Caki2 (cell line): Measurements from ENCODE around the gene LINGO4. TPM values are rescaled to one million over a fixed set of nuclear protein-coding genes. Genes with fewer than 3 reads are reported as not detected.
A peak's percentile ranks its signal among the peaks of the same experiment; 100 is the strongest.
"Not testable (repeated sequence)": the region's sequence is repeated elsewhere in the genome, so short reads cannot be mapped to it uniquely, and the experiment has no call there.

Source experiments
- DNase-seq: peaks from one replicate; pipeline ENCODE4 v3.0.0-alpha.2; 2015; ENCODE audit warnings: low read depth
- in situ Hi-C: cut with HindIII; loops from 2 replicates; pipeline ENCODE4 v1.10.0; 2016; ENCODE audit warnings: low sequenced_read_pairs, low pct_unique_long_range_greater_than_20kb, mixed read lengths
- total RNA-seq: library from RNA; depleted of rRNA; stranded (reverse); fragments of >200 nt; shearing (Covaris generic); gene quantifications from 2 replicates; pipeline ENCODE4 v1.2.3, GENCODE V29; 2014; ENCODE audit warnings: low replicate concordance; rRNA removed

Gene LINGO4
- total RNA-seq, 1 experiment from 2014 or later, result not detected

GRCh38 chr1:151768351-151769066 is 36.7 kb downstream of the LINGO4 start:
- DNase-seq, in situ Hi-C loops: not testable (repeated sequence)

GRCh38 chr1:151763990-151764389 is 41.2 kb downstream of the LINGO4 start:
- in situ Hi-C loops, result no loop called here
- no peak for DNase-seq

- in situ Hi-C loops, result no loop called here
- DNase-seq, result peak; percentile 78
These were observed 42.0 kb downstream of the LINGO4 start, which contains the start of gene MRPL9 for GRCh38 chr1:151762941-151763921. Gene MRPL9 (minus strand): TSS chr1:151763496. CDS start chr1:151763479, 17 bp downstream.

- DNase-seq, result no peak
These were observed 44.4 kb downstream of the LINGO4 start for GRCh38 chr1:151760597-151761385.

GRCh38 chr1:151759241-151759640 is 46.0 kb downstream of the LINGO4 start:
- in situ Hi-C loops, result no loop called here
- no peak for DNase-seq

More at GRCh38 chr1:151760597-151761385, 44.4 kb downstream of the LINGO4 start:
- in situ Hi-C loops, result no loop called here

- DNase-seq, result no peak
- in situ Hi-C loops, result no loop called here
These were observed 48.9 kb downstream of the LINGO4 start for GRCh38 chr1:151756291-151756690.

Other genes starting within 250 kb of the LINGO4 start
- 8.7 and 32.6 TPM in 2 replicates for gene SNX27, start 193.4 kb downstream of the LINGO4 start, total RNA-seq
- not detected in 2 replicates for gene CELF3, start 88.6 kb downstream of the LINGO4 start, total RNA-seq
- not detected in 2 replicates for gene RIIAD1, start 83.9 kb downstream of the LINGO4 start, total RNA-seq
- 145 and 162 TPM in 2 replicates for gene MRPL9, start 41.9 kb downstream of the LINGO4 start, total RNA-seq
- 5.6 and 9.1 TPM in 2 replicates for gene TDRKH, start 14.9 kb downstream of the LINGO4 start, total RNA-seq
- 0.24 and 3.3 TPM in 2 replicates for gene RORC, start 26.4 kb upstream of the LINGO4 start, total RNA-seq
- not detected in 2 replicates for gene C2CD4D, start 34.4 kb upstream of the LINGO4 start, total RNA-seq
- not detected in 2 replicates for gene THEM5, start 48.3 kb upstream of the LINGO4 start, total RNA-seq
- gene THEM4, start 104.1 kb upstream of the LINGO4 start, total RNA-seq, result 17.8 and 18.4 TPM in 2 replicates
- 456 and 483 TPM in 2 replicates for gene S100A10, start 188.4 kb upstream of the LINGO4 start, total RNA-seq
- 309 and 455 TPM in 2 replicates for gene S100A11, start 231.6 kb upstream of the LINGO4 start, total RNA-seq